GM12801 (cell line): ENCODE data around the gene ACCSL.

Experiments
- CTCF ChIP-seq: IDR thresholded peaks from one replicate; pipeline ENCODE4 v1.5.1; 2011; ENCODE audit warnings: control low read depth; ENCODE audit not compliant: insufficient read length; ENCODE audit errors: extremely low read depth

ACCSL gene

GRCh38 chr11:44047931-44048431 lies at the start of gene ACCSL:
ACCSL (plus strand) TSS chr11:44047981; CDS start chr11:44048037, 56 bp downstream.
- no peak for TF ChIP-seq CTCF

GRCh38 chr11:43998308-43998707 lies 49.5 kb upstream of the ACCSL start:
- no peak for TF ChIP-seq CTCF

GRCh38 chr11:44000731-44001130 lies 47.0 kb upstream of the ACCSL start:
- TF ChIP-seq CTCF, result no peak

GRCh38 chr11:44002191-44003093 lies 45.3 kb upstream of the ACCSL start:
- no peak for TF ChIP-seq CTCF

- TF ChIP-seq CTCF, result no peak
Measured at GRCh38 chr11:44003736-44004451, 43.9 kb upstream of the ACCSL start.

- no peak for TF ChIP-seq CTCF
Measured at GRCh38 chr11:44004452-44005062, 43.2 kb upstream of the ACCSL start.
